HG03045 (cell line): ENCODE measurements around the gene MELK.

ENCODE experiments used
- ATAC-seq: cut with Tn5 transposase; IDR thresholded peaks from one replicate; pipeline ENCODE4 v1.9.1; 2021; ENCODE audit warnings: mild to moderate bottlenecking, moderate library complexity; ENCODE audit not compliant: unreplicated experiment

Gene MELK

GRCh38 chr9:36576866-36577265, 4.2 kb downstream of the MELK start:
- ATAC-seq, result no peak

DNA sequence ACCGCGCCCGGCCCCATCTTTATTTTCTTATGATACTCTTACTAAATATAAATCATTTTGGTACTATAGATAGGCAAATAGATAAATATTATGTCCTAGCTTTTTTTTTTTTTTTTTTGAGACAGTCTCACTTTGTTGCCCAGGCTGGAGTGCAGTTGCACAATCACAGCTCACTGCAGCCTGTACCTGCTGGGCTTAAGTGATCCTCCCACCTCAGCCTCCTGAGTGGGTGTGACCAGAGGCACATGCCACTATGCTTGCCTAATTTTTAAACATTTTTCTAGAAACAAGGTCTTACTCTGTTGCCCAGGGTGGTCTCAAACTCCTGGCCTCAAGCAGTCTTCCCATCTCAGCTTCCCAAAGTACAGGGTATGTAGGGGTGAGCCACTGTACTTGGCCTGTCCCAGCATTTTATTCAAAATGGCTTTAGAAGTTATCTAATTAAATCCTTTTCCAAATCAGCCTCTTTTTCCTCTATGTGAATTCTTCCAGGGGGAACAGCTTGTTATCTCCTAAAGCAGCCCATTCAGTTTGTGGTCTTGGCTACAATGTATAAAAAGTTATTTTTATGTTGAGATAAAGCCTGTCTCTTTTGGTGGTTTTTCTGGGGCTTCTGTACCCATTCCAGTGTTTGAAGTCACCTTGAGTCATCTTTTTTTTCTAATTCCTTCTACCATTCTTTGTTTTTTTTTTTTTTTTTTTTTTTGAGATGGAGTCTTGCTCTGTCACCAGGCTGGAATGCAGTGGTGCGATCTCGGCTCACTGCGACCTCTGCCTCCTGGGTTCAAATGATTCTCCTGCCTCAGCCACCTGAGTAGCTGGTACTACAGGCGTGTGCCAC, 12.1 kb downstream of the MELK start:
- ATAC-seq, result no peak

DNA sequence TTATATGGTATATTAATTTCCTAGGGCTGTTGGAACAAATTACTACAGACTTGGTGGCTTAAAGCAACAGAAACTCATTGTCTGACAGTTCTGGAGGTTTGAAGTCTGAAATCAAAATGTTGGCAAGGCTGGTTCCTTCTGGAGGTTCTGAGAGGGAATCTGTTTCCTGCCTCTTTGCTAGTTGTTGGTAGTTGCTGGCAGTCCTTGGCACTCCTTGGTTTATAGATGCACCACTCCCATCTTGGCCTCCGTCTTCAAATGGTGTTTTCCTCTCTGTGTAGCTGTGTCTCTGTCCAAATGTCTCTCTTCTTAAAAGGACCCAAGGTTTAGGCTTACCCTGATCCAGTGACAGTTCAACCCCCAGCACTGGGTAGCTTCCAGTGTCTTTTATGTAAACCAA, 17.5 kb downstream of the MELK start:
- no peak for ATAC-seq

GRCh38 chr9:36592801-36593583, 20.3 kb downstream of the MELK start:
- no peak for ATAC-seq

GRCh38 chr9:36594213-36594612, 21.5 kb downstream of the MELK start:
- ATAC-seq, result no peak

GRCh38 chr9:36597412-36598178, 24.9 kb downstream of the MELK start:
- ATAC-seq, result no peak

GRCh38 chr9:36598273-36598672, 25.6 kb downstream of the MELK start:
- no peak for ATAC-seq

DNA sequence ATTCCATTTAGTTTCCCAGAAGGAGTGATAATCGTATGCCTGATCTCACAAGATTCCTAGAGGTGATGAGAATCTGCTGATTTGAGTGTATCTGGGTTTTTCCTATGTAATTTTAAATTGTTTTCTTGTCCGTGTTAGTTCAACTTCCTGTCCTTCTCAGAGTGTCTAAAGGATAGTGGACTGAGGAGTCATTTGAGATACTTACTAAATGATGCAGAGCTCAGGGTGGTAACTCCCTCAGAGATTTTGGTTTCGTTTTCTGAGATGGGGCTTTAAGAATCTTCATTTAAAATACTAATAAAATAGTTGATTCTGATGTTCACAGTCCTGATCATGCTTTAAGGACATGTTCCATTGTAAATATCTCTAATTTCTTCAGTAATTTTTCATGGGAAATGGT, 30.3 kb downstream of the MELK start:
- peak; percentile 75 for ATAC-seq

GRCh38 chr9:36609306-36609705, 36.6 kb downstream of the MELK start:
- no peak for ATAC-seq

GRCh38 chr9:36622121-36622520, 49.4 kb downstream of the MELK start:
- ATAC-seq, result no peak

DNA sequence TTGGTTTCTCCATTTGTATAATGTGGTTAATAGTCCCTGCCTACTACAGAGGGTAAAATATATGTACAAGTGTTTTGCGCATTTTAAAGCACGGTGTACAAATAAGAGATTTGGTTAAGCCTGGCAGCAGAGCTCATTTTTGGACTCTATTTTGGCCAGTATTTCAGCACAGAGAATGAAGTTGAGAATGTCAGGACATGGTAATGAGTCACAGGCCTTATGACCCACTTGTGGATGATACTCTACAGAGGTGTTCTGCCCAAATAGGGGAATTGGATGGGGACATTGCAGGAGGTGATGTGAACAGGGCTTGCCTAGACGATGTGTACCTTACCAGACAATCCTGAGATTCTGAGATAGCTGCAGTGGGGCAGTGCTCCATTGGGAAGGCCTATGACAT, 50.6 kb downstream of the MELK start:
- ATAC-seq, result no peak

GRCh38 chr9:36625006-36625615, 52.4 kb downstream of the MELK start:
- ATAC-seq, result no peak

GRCh38 chr9:36632892-36633291, 60.2 kb downstream of the MELK start:
- ATAC-seq, result no peak

DNA sequence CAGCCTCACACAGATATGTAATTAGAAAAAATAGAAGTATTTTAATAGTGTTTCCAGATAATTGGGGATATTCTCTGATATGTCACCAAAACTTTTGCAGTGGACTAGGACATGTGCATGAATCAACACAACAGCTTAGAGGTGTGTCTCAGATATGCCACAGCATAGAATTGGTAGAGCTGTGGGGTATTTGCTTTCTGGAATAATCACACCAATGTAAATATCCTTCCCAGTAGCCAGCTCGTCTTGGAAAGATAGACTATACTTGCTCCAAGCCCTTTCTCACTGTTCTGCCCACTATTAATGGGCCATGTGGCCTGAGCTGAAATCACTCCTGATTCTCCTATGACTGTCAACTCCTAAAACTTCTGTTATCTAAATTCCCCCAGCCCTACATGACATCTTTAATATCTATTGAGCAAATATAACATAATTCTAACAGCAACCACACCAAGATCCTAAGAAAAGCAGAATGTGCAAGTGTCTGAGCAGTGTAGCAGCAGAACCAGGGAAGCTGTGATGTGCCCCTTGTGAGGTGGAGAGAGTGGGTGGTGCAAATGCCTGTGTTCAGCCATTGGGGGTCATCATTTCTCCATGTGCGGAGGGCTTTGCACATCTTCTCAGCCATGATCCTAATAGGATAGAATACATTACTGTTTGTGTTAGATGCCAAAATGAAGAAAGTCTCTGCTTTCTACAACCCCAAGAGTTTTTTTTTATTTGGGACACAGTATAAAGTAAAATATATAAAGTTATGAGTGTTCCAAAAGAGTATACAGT, 65.0 kb downstream of the MELK start:
- ATAC-seq, result no peak

DNA sequence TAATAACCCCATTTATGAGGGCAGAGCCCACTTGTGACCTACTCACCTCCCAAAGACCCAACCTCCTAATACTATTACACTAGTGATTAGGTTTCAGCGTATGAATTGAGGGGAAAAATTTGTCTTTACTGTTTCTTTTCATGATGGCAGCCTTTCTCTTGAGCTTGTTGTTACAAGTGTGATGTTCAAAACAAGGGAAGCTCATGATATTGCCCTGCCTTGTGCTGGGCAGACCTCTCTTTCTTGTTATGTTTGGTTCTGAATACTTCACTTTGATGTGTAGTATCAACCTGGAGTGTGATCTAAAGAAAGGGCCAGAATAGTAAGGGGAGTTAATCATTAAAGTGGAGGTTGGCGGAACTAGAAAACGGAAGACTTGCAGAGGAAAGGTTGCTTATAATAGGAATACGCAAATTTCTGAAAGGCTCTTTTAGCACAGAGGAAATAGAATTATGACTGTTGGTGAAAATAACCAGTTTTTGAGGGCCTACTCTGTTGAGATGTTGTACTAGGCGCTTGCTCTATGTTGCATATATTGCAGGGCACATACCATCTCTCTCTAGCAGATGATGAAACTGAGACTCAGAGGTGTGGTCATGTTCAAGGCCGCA, 68.2 kb downstream of the MELK start:
- ATAC-seq, result no peak

GRCh38 chr9:36642817-36643216, 70.1 kb downstream of the MELK start:
- ATAC-seq, result no peak

DNA sequence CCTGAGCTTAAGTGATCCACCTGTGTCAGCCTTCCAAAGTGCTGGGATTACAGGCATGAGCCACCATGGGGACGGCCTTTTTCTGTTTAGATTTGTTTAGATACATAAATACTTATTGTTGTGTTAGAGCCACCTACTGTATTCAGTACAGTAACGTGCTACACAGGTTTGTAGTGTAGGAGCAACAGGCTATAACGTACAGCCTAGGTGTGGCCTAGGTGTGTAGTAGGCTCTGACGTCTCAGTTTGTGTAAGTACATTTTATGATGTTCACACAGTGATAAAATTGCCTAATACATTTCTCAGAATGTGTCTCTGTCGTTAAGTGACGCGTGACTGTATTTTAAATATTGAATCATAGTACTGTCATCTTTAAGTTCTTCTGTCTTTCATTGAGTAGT, 84.1 kb downstream of the MELK start:
- no peak for ATAC-seq

GRCh38 chr9:36659500-36659899, 86.8 kb downstream of the MELK start:
- no peak for ATAC-seq

- ATAC-seq, result no peak
These were observed 92.1 kb downstream of the MELK start for GRCh38 chr9:36664806-36665205.

GRCh38 chr9:36665387-36665786, 92.7 kb downstream of the MELK start:
- no peak for ATAC-seq
